Upper lobe of left lung (tissue), 4 donors: Measurements from ENCODE around the gene TPRX2.
"Not testable (repeated sequence)": the region's sequence is repeated elsewhere in the genome, so short reads cannot be mapped to it uniquely, and the experiment has no call there.

Source experiments
- CTCF ChIP-seq, 6 experiments: fragments of 450-650 bp in 4 of 6; fragments of 200-600 bp in 2 of 6; sonication (generic) in 2 of 6; IDR thresholded peaks; one replicate each; pipeline ENCODE4 v1.5.1; 2016 to 2019; ENCODE audit warnings: antibody characterized with exemption in 6 of 6
- POLR2A ChIP-seq, 4 donors: fragments of 450-650 bp; IDR thresholded peaks; one replicate each; pipeline ENCODE4 v1.5.1; 2016 to 2017; ENCODE audit warnings: antibody characterized with exemption in 4 of 4, mild to moderate bottlenecking in 2 of 4
- POLR2AphosphoS5 ChIP-seq, 2 donors: sonication (generic); formaldehyde crosslinking; IDR thresholded peaks; one replicate each; pipeline ENCODE4 v1.5.1; 2017; ENCODE audit warnings: antibody characterized with exemption in 2 of 2

DNA sequence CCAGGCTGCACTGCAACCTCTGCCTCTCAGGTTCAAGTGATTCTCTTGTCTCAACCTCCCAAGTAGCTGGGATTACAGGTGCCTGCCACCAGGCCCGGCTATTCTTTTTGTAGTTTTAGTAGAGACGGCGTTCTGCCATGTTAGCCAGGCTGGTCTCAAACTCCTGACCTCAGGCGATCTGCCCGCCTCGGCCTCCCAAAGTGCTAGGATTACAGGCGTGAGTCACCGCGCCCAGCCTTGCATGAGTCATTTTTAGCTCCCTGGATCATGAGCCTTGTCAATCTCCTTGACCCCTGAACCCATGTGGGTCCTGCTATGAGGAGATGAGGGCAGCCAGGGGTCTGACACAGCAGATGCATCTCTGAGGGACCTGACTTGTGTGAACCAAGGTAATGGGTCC is 804 bp upstream of the TPRX2 start:
- not testable (repeated sequence) for TF ChIP-seq CTCF, POLR2AphosphoS5, POLR2A (IDR thresholded peaks at IDR 0.05)
